K562 (cell line): ENCODE results near the gene PI4KA. TPM values are rescaled to one million over a fixed set of nuclear protein-coding genes. Genes with fewer than 3 reads are reported as not detected.

Source experiments
- ATF6 ChIP-seq: sonication (generic); formaldehyde crosslinking; IDR thresholded peaks from 2 replicates; pipeline ENCODE4 v1.4.0; 2020; ENCODE audit warnings: mild to moderate bottlenecking, missing genetic modification reagents
- CHD1 ChIP-seq: fragments of 200-600 bp; sonication (generic); IDR thresholded peaks from one replicate; pipeline ENCODE4 v1.6.1; 2012; ENCODE audit warnings: mild to moderate bottlenecking, moderate library complexity, low read length, inconsistent platforms
- EWSR1 ChIP-seq: fragments of 450-650 bp; IDR thresholded peaks from 2 replicates; pipeline ENCODE4 v1.6.1; 2018; ENCODE audit warnings: borderline replicate concordance, mild to moderate bottlenecking, low read depth, moderate library complexity; ENCODE audit not compliant: partially characterized antibody
- JUND ChIP-seq, 2 experiments: IDR thresholded peaks; 2 replicates in 1 of 2; 3 replicates in 1 of 2; pipeline ENCODE4 v1.6.1; 2011; ENCODE audit warnings: borderline replicate concordance in 2 of 2, low read depth in 2 of 2, low read length in 2 of 2, improper control_type of control experiment in 1 of 2, missing biosample characterization in 1 of 2, missing genetic modification characterization in 1 of 2, missing genetic modification reagents in 1 of 2
- LARP7 ChIP-seq: fragments of 450-650 bp; IDR thresholded peaks from 2 replicates; pipeline ENCODE4 v1.6.1; 2016
- MTA1 ChIP-seq: fragments of 450-650 bp; IDR thresholded peaks from 2 replicates; pipeline ENCODE4 v1.6.1; 2017; ENCODE audit warnings: borderline replicate concordance
- NELFE ChIP-seq: IDR thresholded peaks from 2 replicates; pipeline ENCODE4 v1.6.1; 2011; ENCODE audit warnings: mild to moderate bottlenecking; ENCODE audit not compliant: insufficient read depth, insufficient read length
- NFXL1 ChIP-seq: fragments of 450-650 bp; formaldehyde crosslinking; IDR thresholded peaks from 2 replicates; pipeline ENCODE4 v1.4.0; 2021; ENCODE audit warnings: mild to moderate bottlenecking
- OTX1 ChIP-seq: fragments of 450-650 bp; formaldehyde crosslinking; IDR thresholded peaks from 2 replicates; pipeline ENCODE4 v1.4.0; 2022; ENCODE audit warnings: mild to moderate bottlenecking
- RFX5 ChIP-seq: IDR thresholded peaks from 2 replicates; pipeline ENCODE4 v1.6.1; 2011; ENCODE audit warnings: low read depth, mild to moderate bottlenecking, improper control_type of control experiment, low read length
- ZNF239 ChIP-seq: fragments of 250-450 bp; sonication (Bioruptor Pico); IDR thresholded peaks from 2 replicates; pipeline ENCODE4 v1.4.0; 2020; ENCODE audit warnings: mild to moderate bottlenecking
- ZNF699 ChIP-seq: fragments of 250-450 bp; sonication (Bioruptor Pico); IDR thresholded peaks from 2 replicates; pipeline ENCODE4 v1.8.0; 2021; ENCODE audit warnings: mild to moderate bottlenecking, moderate library complexity; ENCODE audit not compliant: insufficient replicate concordance
- polyA plus RNA-seq, 8 experiments: library from polyadenylated mRNA; depleted of rRNA in 4 of 8; stranded (reverse) in 5 of 8; unstranded in 3 of 8; fragments of >200 nt; fragmentation: Nextera tagmentation in 2 of 8; fragmentation: Illumina TruSeq in 1 of 8; extraction: Ambion mirVana in 2 of 8; extraction: Trizol in 1 of 8; gene quantifications; 2 replicates each; pipeline versions ENCODE4 v1.2.1 to v1.2.3, GENCODE V29; 2011 to 2014; ENCODE audit warnings: inconsistent platforms in 1 of 8, missing spikeins in 1 of 8
- total RNA-seq, 7 experiments: library from RNA; depleted of rRNA in 6 of 7; stranded (reverse); fragments of >200 nt in 6 of 7; fragmentation: Illumina TruSeq in 2 of 7; extraction: Trizol in 2 of 7; gene quantifications; 2 replicates each; pipeline versions ENCODE4 v1.2.1 to v1.2.3, GENCODE V29; 2011 to 2021; ENCODE audit warnings: low replicate concordance in 1 of 7
- TF ChIP-seq, protein P1 (sequence below): fragments of 250-450 bp; sonication (Bioruptor Pico); IDR thresholded peaks from 2 replicates; pipeline ENCODE4 v1.4.0; 2020

PI4KA gene
- total and polyA plus RNA-seq, 9 of the 15 experiments (the other 6 are each of a cell fraction or from before 2014, with no cell fraction given) = 7.3 to 187 (median 84.7) TPM

DNA sequence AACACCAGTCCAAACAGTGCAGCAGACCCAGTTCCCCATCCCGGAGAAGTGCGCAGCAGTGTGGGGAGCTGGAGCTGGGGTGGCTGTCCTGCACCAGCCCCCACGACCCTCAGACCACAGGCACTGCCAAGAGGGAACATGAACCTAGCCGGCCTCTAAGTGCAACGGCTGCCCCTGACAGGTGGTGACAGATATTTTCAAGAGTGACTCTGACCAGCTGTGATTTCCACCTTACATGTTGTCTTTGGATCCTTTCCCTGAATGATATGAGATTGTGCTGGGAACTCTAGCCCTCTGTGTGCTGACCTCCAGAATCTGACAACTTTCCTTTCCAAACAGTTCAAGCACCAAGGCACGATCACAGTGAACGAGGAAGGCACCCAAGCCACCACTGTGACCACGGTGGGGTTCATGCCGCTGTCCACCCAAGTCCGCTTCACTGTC is 72.1 kb downstream of the PI4KA start (continued):
- no peak for TF ChIP-seq MTA1
- no peak for TF ChIP-seq ZNF239
- TF ChIP-seq ZNF699 (CRISPR knock-in tag) = no peak
- no peak for TF ChIP-seq NELFE
- TF ChIP-seq EWSR1 = no peak
- no peak for TF ChIP-seq JUND (IDR thresholded peaks at IDR 0.05; ENCODE audit: borderline replicate concordance, low read depth, low read length)
- no peak for TF ChIP-seq JUND (tag; IDR thresholded peaks at IDR 0.05; ENCODE audit: borderline replicate concordance, low read depth, low read length)
- TF ChIP-seq OTX1 (CRISPR knock-in tag) = no peak
- TF ChIP-seq ATF6 (CRISPR knock-in tag) = no peak
- TF ChIP-seq NFXL1 (CRISPR knock-in tag) = no peak
- TF ChIP-seq LARP7 = no peak
- no peak for TF ChIP-seq RFX5
- TF ChIP-seq CHD1 = no peak
- TF ChIP-seq, protein P1, sequence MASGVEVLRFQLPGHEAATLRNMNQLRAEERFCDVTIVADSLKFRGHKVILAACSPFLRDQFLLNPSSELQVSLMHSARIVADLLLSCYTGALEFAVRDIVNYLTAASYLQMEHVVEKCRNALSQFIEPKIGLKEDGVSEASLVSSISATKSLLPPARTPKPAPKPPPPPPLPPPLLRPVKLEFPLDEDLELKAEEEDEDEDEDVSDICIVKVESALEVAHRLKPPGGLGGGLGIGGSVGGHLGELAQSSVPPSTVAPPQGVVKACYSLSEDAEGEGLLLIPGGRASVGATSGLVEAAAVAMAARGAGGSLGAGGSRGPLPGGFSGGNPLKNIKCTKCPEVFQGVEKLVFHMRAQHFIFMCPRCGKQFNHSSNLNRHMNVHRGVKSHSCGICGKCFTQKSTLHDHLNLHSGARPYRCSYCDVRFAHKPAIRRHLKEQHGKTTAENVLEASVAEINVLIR (CRISPR knock-in tag) = no peak
- TF ChIP-seq, all 486 proteins: peak for 13
